MCF 10A (cell line): Measurements from ENCODE around the gene ZNF561. TPM values are rescaled to one million over a fixed set of nuclear protein-coding genes. Genes with fewer than 3 reads are reported as not detected.

ENCODE experiments used
- BruUV-seq: library from RNA; stranded (reverse); fragments of 400-500 nt; replicated peaks from 2 replicates; lab custom pipeline; 2021; lab: Mats Ljungman, UMichigan
- CTCF ChIA-PET: fragments of 300-600 bp; sonication (Branson Sonifier 250); formaldehyde crosslinking; extraction: SDS; loops from one replicate; lab custom pipeline; 2021; ENCODE audit warnings: antibody characterized with exemption, inconsistent platforms; lab: Yijun Ruan, JAX
- POLR2A ChIA-PET: fragments of 300-600, 350-650 bp; sonication (Branson Sonifier 250); formaldehyde crosslinking; extraction: SDS; loops from one replicate; lab custom pipeline; 2020; ENCODE audit warnings: antibody characterized with exemption, inconsistent platforms; lab: Yijun Ruan, JAX
- DNase-seq: peaks from one replicate; pipeline ENCODE4 v3.0.0-alpha.2; 2018; ENCODE audit not compliant: unreplicated experiment
- H3K27ac Mint-ChIP-seq: one replicate; pipeline ENCODE4 v1.8.0; 2022; ENCODE audit warnings: mild to moderate bottlenecking, low read depth, mixed read lengths; ENCODE audit not compliant: unreplicated experiment
- H3K27me3 Mint-ChIP-seq: one replicate; pipeline ENCODE4 v1.8.0; 2022; ENCODE audit warnings: mixed read lengths; ENCODE audit not compliant: insufficient read depth, unreplicated experiment
- H3K36me3 Mint-ChIP-seq: one replicate; pipeline ENCODE4 v1.8.0; 2022; ENCODE audit warnings: mild to moderate bottlenecking, moderate library complexity, mixed read lengths; ENCODE audit not compliant: insufficient read depth, unreplicated experiment
- H3K4me1 Mint-ChIP-seq: one replicate; pipeline ENCODE4 v1.8.0; 2022; ENCODE audit warnings: mixed read lengths; ENCODE audit not compliant: insufficient read depth, unreplicated experiment
- H3K4me3 Mint-ChIP-seq: one replicate; pipeline ENCODE4 v1.8.0; 2022; ENCODE audit warnings: mild to moderate bottlenecking, moderate library complexity, mixed read lengths; ENCODE audit not compliant: unreplicated experiment
- H3K9me3 Mint-ChIP-seq: one replicate; pipeline ENCODE4 v1.8.0; 2022; ENCODE audit warnings: mixed read lengths; ENCODE audit not compliant: unreplicated experiment
- CTCF ChIP-seq: fragments of 200-600 bp; IDR thresholded peaks from one replicate; pipeline ENCODE4 v1.8.0; 2022; ENCODE audit warnings: antibody characterized with exemption, mild to moderate bottlenecking; ENCODE audit not compliant: unreplicated experiment
- intact Hi-C: fragments of 100-400 bp; cut with micrococcal nuclease; formaldehyde crosslinking; loops from 2 replicates; pipeline ENCODE4 v1.14.1; 2022
- total RNA-seq: library from RNA; stranded (reverse); gene quantifications from 2 replicates; pipeline ENCODE4 v1.2.3, GENCODE V29; 2022

Gene ZNF561
- total RNA-seq, 1 experiment from 2014 or later: 37.7 TPM

DNA sequence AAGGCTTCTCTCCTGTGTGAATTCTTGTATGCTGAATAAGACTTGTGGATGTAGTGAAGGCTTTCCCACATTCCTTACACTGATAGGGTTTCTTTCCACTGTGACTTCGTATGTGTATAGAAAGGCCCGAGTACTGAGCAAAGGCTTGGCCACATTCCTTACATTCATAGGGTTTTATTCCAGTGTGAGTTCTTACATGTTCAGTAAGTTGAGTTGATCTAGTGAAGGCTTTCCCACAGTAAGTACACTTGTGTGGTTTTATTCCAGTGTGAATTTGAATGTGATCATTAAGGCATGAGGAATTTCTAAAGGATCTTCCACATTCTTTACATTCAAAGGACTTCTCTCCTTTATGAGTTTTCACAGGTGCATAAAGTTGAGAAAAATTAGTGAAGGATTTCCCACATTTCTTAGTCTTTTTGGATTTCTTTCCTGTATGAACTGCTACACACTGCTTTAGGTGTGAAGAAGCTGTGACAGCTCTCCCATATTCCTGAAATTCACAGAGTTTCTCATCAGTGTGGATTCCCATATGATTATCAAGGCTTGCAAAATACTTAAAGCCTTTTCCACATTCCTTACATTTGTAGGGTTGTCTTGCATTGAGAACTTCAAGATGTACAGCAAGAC is 10.4 kb downstream of the ZNF561 start:
- Mint-ChIP-seq H3K27ac (no peak overlapping the region), H3K4me3 (no peak overlapping the region), H3K36me3 (peaks cover 76% of the 10 kb centered on the region), H3K4me1 (no peaks in the 10 kb centered on the region), H3K27me3 (no peaks in the 10 kb centered on the region), H3K9me3 (peaks cover 12% of the 10 kb centered on the region)
- intact Hi-C loops: no loop called here
- ChIA-PET CTCF (interaction anchor here (0.6 kb wide), 1 partner anchor 187 kb away, joined by 3 read pairs; no protein-coding TSS in a partner anchor), POLR2A (interaction anchor here (3.1 kb wide), 1 partner anchor 12 kb away, joined by 12 read pairs; the partner anchor contains the start of gene ZNF561)
- no peak for DNase-seq
- no peak for TF ChIP-seq CTCF
- BruUV-seq: no TSS peak

GRCh38 chr19:9608912-9609311 is 12.1 kb downstream of the ZNF561 start:
- no peaks in the 10 kb centered on the region for H3K27me3 Mint-ChIP-seq
- intact Hi-C loops: no loop called here

GRCh38 chr19:9597027-9597426 is 24.0 kb downstream of the ZNF561 start:
- ChIA-PET CTCF (no interaction called here), POLR2A (interaction anchor here (0.7 to 4.0 kb wide), 3 partner anchors 10 to 25 kb away, joined by 3 to 16 read pairs (median 3); partner anchors contain the start of gene ZNF561)
- no peak for TF ChIP-seq CTCF
- H3K27ac Mint-ChIP-seq: peak overlapping the region; percentile 25
- no TSS peak for BruUV-seq
- DNase-seq: peak; percentile 93
- intact Hi-C loops: loop anchor here (1.0 kb wide), 2 partner anchors 59 to 222 kb away; partner anchors contain the start of genes FBXL12 and ZNF426
- peaks cover 14% of the 10 kb centered on the region for H3K4me1 Mint-ChIP-seq
- H3K9me3 Mint-ChIP-seq: no peaks in the 10 kb centered on the region
- peaks cover 6% of the 10 kb centered on the region for H3K36me3 Mint-ChIP-seq
- H3K4me3 Mint-ChIP-seq: peak overlapping the region; percentile 26
- H3K27me3 Mint-ChIP-seq: no peaks in the 10 kb centered on the region

More at GRCh38 chr19:9608912-9609311, 12.1 kb downstream of the ZNF561 start:
- no peak for DNase-seq
- no peak overlapping the region for H3K4me3 Mint-ChIP-seq
- H3K36me3 Mint-ChIP-seq: peaks cover 59% of the 10 kb centered on the region
- ChIA-PET POLR2A (interaction anchor here (0.7 to 4.9 kb wide), 4 partner anchors 10 to 174 kb away, joined by 3 to 37 read pairs (median 9); partner anchors contain the start of gene ZNF266), CTCF (interaction anchor here (0.8 kb wide), 1 partner anchor 45 kb away, joined by 3 read pairs; no protein-coding TSS in a partner anchor)
- no peak overlapping the region for H3K27ac Mint-ChIP-seq
- no peak for TF ChIP-seq CTCF
- peaks cover 14% of the 10 kb centered on the region for H3K9me3 Mint-ChIP-seq
- H3K4me1 Mint-ChIP-seq: no peaks in the 10 kb centered on the region
- BruUV-seq: no TSS peak

DNA sequence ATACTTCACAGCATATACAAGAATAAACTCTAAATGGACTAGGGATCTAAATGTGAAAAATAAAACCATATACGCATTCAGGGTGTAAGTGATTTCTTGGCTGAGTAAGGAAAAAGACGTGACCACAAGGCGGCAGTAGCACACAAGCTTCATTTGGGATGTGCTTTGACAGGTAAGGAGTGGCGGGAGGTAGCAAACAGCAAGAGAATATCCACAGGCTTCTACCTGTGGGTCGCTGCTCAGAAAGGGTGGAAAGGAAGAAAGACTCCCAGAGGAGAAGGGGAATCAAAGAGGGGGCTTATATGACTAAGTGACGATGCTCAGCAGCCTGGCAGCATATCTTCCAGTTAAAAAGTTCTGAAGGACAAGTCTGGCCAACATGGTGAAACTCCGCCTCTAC is 34.3 kb downstream of the ZNF561 start:
- no peak overlapping the region for H3K27ac Mint-ChIP-seq

More for the DNA sequence above, 34.3 kb downstream of the ZNF561 start:
- no peaks in the 10 kb centered on the region for H3K27me3 Mint-ChIP-seq
- H3K36me3 Mint-ChIP-seq: peaks cover 23% of the 10 kb centered on the region
- ChIA-PET POLR2A (interaction anchor here (0.6 to 7.6 kb wide), 8 partner anchors 10 to 1139 kb away, joined by 3 to 71 read pairs (median 3); partner anchors contain the start of genes UBL5 and ZNF561), CTCF (interaction anchor here (0.6 to 3.7 kb wide), 21 partner anchors 9 to 863 kb away, joined by 3 to 25 read pairs (median 4); partner anchors contain the start of genes UBL5, ZNF561 and ZNF699)
- H3K4me1 Mint-ChIP-seq: peaks cover 5% of the 10 kb centered on the region
- intact Hi-C loops: loop anchor here (1.0 kb wide), 5 partner anchors 35 to 450 kb away; partner anchors contain the start of gene ZNF561
- no peaks in the 10 kb centered on the region for H3K9me3 Mint-ChIP-seq
- peak; percentile 65 for TF ChIP-seq CTCF
- peak; percentile 87 for DNase-seq
- no peak overlapping the region for H3K4me3 Mint-ChIP-seq
- no TSS peak for BruUV-seq
